Endothelial cell of umbilical vein (primary cell): Measurements from ENCODE around the gene OTULINL. TPM values are rescaled to one million over a fixed set of nuclear protein-coding genes. Genes with fewer than 3 reads are reported as not detected.

ENCODE experiments used
- BruUV-seq: library from RNA; stranded (reverse); fragments of 400-500 nt; replicated peaks from 2 replicates; lab custom pipeline; 2021; lab: Mats Ljungman, UMichigan
- CTCF ChIA-PET: fragments of 300-600, 350-600 bp; sonication (Branson Sonifier 250); formaldehyde crosslinking; loops from one replicate; lab custom pipeline; 2021; ENCODE audit warnings: antibody characterized with exemption, inconsistent platforms; lab: Charles Lee
- POLR2A ChIA-PET: fragments of 300-600, 350-600 bp; sonication (Branson Sonifier 250); formaldehyde crosslinking; loops from one replicate; lab custom pipeline; 2021; ENCODE audit warnings: antibody characterized with exemption, inconsistent platforms; lab: Charles Lee
- DNase-seq: peaks from one replicate; pipeline ENCODE4 v3.0.0-alpha.2; 2011; ENCODE audit warnings: low read depth, low spot score
- FAIRE-seq: peaks from 2 replicates; lab custom pipeline; 2011; peaks lifted over from hg19 to GRCh38; lab: Jason Lieb, UNC
- H2AFZ ChIP-seq: 2 replicates; pipeline ENCODE4 v1.6.0; 2012; ENCODE audit warnings: low read depth, low read length, control low read depth, inconsistent platforms
- H3K27ac ChIP-seq: 2 replicates; pipeline ENCODE4 v1.5.1; 2011; ENCODE audit warnings: low read depth, mild to moderate bottlenecking, control low read depth, low read length, moderate library complexity; ENCODE audit not compliant: insufficient read depth
- H3K27me3 ChIP-seq, 2 experiments: 2 replicates each; pipeline versions ENCODE4 v1.6.0 to v1.6.1; 2011; ENCODE audit warnings: low read length in 2 of 2, mixed read lengths in 1 of 2; ENCODE audit not compliant: control insufficient read depth in 2 of 2, insufficient read depth in 2 of 2
- H3K36me3 ChIP-seq, 2 experiments: 2 replicates in 1 of 2; 3 replicates in 1 of 2; pipeline ENCODE4 v1.5.1; 2011; ENCODE audit warnings: low read length in 2 of 2, mild to moderate bottlenecking in 1 of 2, moderate library complexity in 1 of 2; ENCODE audit not compliant: control insufficient read depth in 2 of 2, insufficient read depth in 2 of 2; ENCODE audit errors: extremely low read depth in 1 of 2
- H3K4me1 ChIP-seq: 3 replicates; pipeline ENCODE4 v1.5.1; 2011; ENCODE audit warnings: mild to moderate bottlenecking, low read length; ENCODE audit not compliant: control insufficient read depth, insufficient read depth; ENCODE audit errors: extremely low read depth
- H3K4me2 ChIP-seq: 2 replicates; pipeline ENCODE4 v1.6.1; 2011; ENCODE audit warnings: low read length, control low read depth, mixed read lengths; ENCODE audit not compliant: insufficient read depth
- H3K4me3 ChIP-seq, 3 experiments: fragments of 200-600 bp in 1 of 3; sonication (generic), shearing (Covaris generic) in 1 of 3; replicated peaks in 1 of 3; 2 replicates each; pipeline ENCODE4 v1.5.1; 2011 to 2016; ENCODE audit warnings: control low read depth in 3 of 3, low read length in 3 of 3, mild to moderate bottlenecking in 2 of 3, inconsistent platforms in 1 of 3, low read depth in 1 of 3, moderate library complexity in 1 of 3; ENCODE audit not compliant: insufficient read depth in 1 of 3
- H3K79me2 ChIP-seq: 2 replicates; pipeline ENCODE4 v1.6.0; 2012; ENCODE audit warnings: low read length, inconsistent platforms; ENCODE audit not compliant: control insufficient read depth, insufficient read depth
- H3K9ac ChIP-seq: replicated peaks from 2 replicates; pipeline ENCODE3; 2011; ENCODE audit warnings: low read length, control low read depth; ENCODE audit not compliant: insufficient read depth; ENCODE audit errors: extremely low read depth
- H3K9me1 ChIP-seq: replicated peaks from 3 replicates; pipeline ENCODE4 v1.6.0; 2011; ENCODE audit warnings: mild to moderate bottlenecking, low read length; ENCODE audit not compliant: control insufficient read depth, insufficient read depth; ENCODE audit errors: extremely low read depth
- H3K9me3 ChIP-seq: replicated peaks from 2 replicates; pipeline ENCODE4 v1.5.1; 2012; ENCODE audit warnings: low read length, inconsistent platforms; ENCODE audit not compliant: control insufficient read depth, insufficient read depth
- H4K20me1 ChIP-seq: replicated peaks from 2 replicates; pipeline ENCODE3; 2011; ENCODE audit warnings: mild to moderate bottlenecking, low read length; ENCODE audit not compliant: control insufficient read depth, insufficient read depth; ENCODE audit errors: extremely low read depth
- FOS ChIP-seq: IDR thresholded peaks from 2 replicates; pipeline ENCODE4 v1.6.1; 2011; ENCODE audit warnings: mild to moderate bottlenecking, low read length, moderate library complexity, borderline replicate concordance; ENCODE audit not compliant: insufficient read depth
- JUN ChIP-seq: IDR thresholded peaks from 2 replicates; pipeline ENCODE4 v1.6.1; 2011; ENCODE audit warnings: borderline replicate concordance, low read depth; ENCODE audit not compliant: insufficient read length, insufficient read depth
- MYC ChIP-seq: IDR thresholded peaks from one replicate; pipeline ENCODE4 v1.6.1; 2011; ENCODE audit warnings: mild to moderate bottlenecking, low read depth, low read length
- POLR2A ChIP-seq: IDR thresholded peaks from 2 replicates; pipeline ENCODE4 v1.6.1; 2012; ENCODE audit warnings: low read depth, mild to moderate bottlenecking, control low read depth, low read length
- dilution Hi-C: fragments of 300-500 bp; cut with MboI; formaldehyde crosslinking; loops from one replicate; pipeline ENCODE4 v1.15.0; 2019; ENCODE audit warnings: low sequenced_read_pairs; ENCODE audit not compliant: extremely low pct_ligation_motif_present
- intact Hi-C: fragments of 100-400 bp; cut with micrococcal nuclease; formaldehyde crosslinking; loops from one replicate; pipeline ENCODE4 v1.10.0; 2022
- polyA plus RNA-seq, 4 experiments: library from polyadenylated mRNA; depleted of rRNA in 3 of 4; stranded (reverse) in 3 of 4; unstranded in 1 of 4; fragments of >200 nt; gene quantifications; 2 replicates each; pipeline versions ENCODE4 v1.2.1 to v1.2.3, GENCODE V29; 2011 to 2012; ENCODE audit warnings: missing spikeins in 1 of 4
- total RNA-seq: library from RNA; stranded (reverse); gene quantifications from 2 replicates; pipeline ENCODE4 v1.2.3, GENCODE V29; 2021

Gene OTULINL
- total and polyA plus RNA-seq, 2 donors (not counting 3 experiments of a cell fraction or from before 2014, with no cell fraction given): 0.08 to 0.42 TPM

- TF ChIP-seq FOS: no peak
- no peak for TF ChIP-seq MYC
- no peak for TF ChIP-seq JUN
- no peak for TF ChIP-seq POLR2A
- Histone ChIP-seq H3K36me3 (no peaks in the 10 kb centered on the region), H2AFZ (no peak overlapping the region), H3K79me2 (no peaks in the 10 kb centered on the region), H3K27me3 (peaks cover 0 to 2% of the 10 kb centered on the region in 2 experiments), H3K4me1 (no peaks in the 10 kb centered on the region), H3K9me3 (no peaks in the 10 kb centered on the region), H3K4me3 (no peak overlapping the region), H3K27ac (no peak overlapping the region), H3K9ac (no peak overlapping the region), H4K20me1 (no peaks in the 10 kb centered on the region), H3K4me2 (no peak overlapping the region), H3K9me1 (no peaks in the 10 kb centered on the region)
- POLR2A ChIA-PET: no interaction called here
- FAIRE-seq (peak; percentile 68), DNase-seq (peak; percentile 48)
- no TSS peak for BruUV-seq
- CTCF ChIA-PET: interaction anchor here (1.0 to 1.3 kb wide), 2 partner anchors 9 to 20 kb away, joined by 3 to 5 read pairs; no protein-coding TSS in a partner anchor
- intact Hi-C loops: no loop called here
- dilution Hi-C loops: loop anchor here (25.0 kb wide), 2 partner anchors 91 to 241 kb away; no protein-coding TSS in a partner anchor
Measured at GRCh38 chr5:14628346-14628745, 46.8 kb downstream of the OTULINL start.

- no TSS peak for BruUV-seq
- Histone ChIP-seq H3K4me1 (no peaks in the 10 kb centered on the region), H3K79me2 (no peaks in the 10 kb centered on the region), H4K20me1 (no peaks in the 10 kb centered on the region), H3K9me1 (no peaks in the 10 kb centered on the region), H3K27me3 (peaks cover 0 to 2% of the 10 kb centered on the region in 2 experiments), H3K9me3 (no peaks in the 10 kb centered on the region), H2AFZ (no peak overlapping the region), H3K4me3 (no peak overlapping the region), H3K4me2 (no peak overlapping the region), H3K27ac (no peak overlapping the region), H3K9ac (no peak overlapping the region), H3K36me3 (no peaks in the 10 kb centered on the region)
- dilution Hi-C loops: loop anchor here (25.0 kb wide), 2 partner anchors 93 to 243 kb away; no protein-coding TSS in a partner anchor
- CTCF ChIA-PET: interaction anchor here (1.4 kb wide), 1 partner anchor 15 kb away, joined by 3 read pairs; no protein-coding TSS in a partner anchor
- POLR2A ChIA-PET: no interaction called here
- TF ChIP-seq JUN: no peak
- TF ChIP-seq FOS: no peak
- intact Hi-C loops: no loop called here
- FAIRE-seq: no peak
- no peak for DNase-seq
Measured at GRCh38 chr5:14630671-14631070, 49.1 kb downstream of the OTULINL start.
